ENCODE data around the gene STARD7. TPM values are rescaled to one million over a fixed set of nuclear protein-coding genes. Genes with fewer than 3 reads are reported as not detected.
A peak's percentile ranks its signal among the peaks of the same experiment; 100 is the strongest.

The STARD7 gene
- total and polyA plus RNA-seq, 7 experiments from 2014 or later: 56.5 to 133 (median 75.7) TPM

DNA sequence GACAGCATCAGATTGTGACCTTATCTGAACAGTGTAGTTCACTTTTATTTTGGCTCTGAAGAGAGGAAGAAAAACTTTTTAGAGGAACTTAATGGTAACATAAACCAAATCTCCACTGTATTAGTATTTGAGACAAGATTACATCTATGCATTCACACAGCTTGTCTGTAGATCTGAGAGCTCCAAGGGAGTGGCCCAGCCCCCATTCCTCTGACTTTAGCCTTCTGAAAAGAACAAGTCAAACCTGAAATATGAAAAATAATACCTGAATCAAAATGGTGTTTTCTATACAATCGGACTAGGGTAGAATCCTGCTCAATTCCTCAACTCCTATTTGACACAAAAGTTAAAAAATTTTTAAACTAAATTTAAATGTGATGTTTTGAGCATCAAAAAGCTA, 23.1 kb downstream of the STARD7 start:
- Mint-ChIP-seq H3K27ac (peak overlapping the region in 2 of 9 donors; percentile 29 to 46), H3K4me1 (peaks cover 0 to 11% (median 8%) of the 10 kb centered on the region in 7 donors), H3K9me3 (no peaks in the 10 kb centered on the region), H3K36me3 (peaks cover 5 to 27% (median 15%) of the 10 kb centered on the region in 5 donors), H3K27me3 (no peaks in the 10 kb centered on the region), H3K4me3 (no peak overlapping the region)
- H3K4me3 ChIP-seq (ENCODE audit: low read length): no peak overlapping the region
- peaks cover 0 to 57% (median 8%) of the 10 kb centered on the region in 3 experiments for H3K36me3 ChIP-seq (ENCODE audit: control insufficient read depth in 2 of 3, insufficient read depth in 3 of 3, low read length in 3 of 3)
- ChIA-PET POLR2A (interaction anchor here (1.1 kb wide), 1 partner anchor 37 kb away, joined by 3 read pairs; no protein-coding TSS in a partner anchor), CTCF (interaction anchor here (0.7 kb wide), 2 partner anchors 72 to 92 kb away, joined by 3 to 5 read pairs; no protein-coding TSS in a partner anchor)
- no peak for DNase-seq
- H3K27me3 ChIP-seq (ENCODE audit: control insufficient read depth in 2 of 2, insufficient read depth in 2 of 2, low read length in 2 of 2): no peaks in the 10 kb centered on the region
- H3K4me1 ChIP-seq (ENCODE audit: control insufficient read depth in 2 of 2, insufficient read depth in 2 of 2, low read length in 2 of 2): peaks cover 0 to 3% of the 10 kb centered on the region in 2 donors
- intact Hi-C loops (cut with micrococcal nuclease): no loop called here
- H3K27ac ChIP-seq (ENCODE audit: low read depth, low read length): no peak overlapping the region
- ATAC-seq: no peak
- H3K9me3 ChIP-seq (ENCODE audit: control insufficient read depth in 2 of 3, low read length in 3 of 3): no peaks in the 10 kb centered on the region

DNA sequence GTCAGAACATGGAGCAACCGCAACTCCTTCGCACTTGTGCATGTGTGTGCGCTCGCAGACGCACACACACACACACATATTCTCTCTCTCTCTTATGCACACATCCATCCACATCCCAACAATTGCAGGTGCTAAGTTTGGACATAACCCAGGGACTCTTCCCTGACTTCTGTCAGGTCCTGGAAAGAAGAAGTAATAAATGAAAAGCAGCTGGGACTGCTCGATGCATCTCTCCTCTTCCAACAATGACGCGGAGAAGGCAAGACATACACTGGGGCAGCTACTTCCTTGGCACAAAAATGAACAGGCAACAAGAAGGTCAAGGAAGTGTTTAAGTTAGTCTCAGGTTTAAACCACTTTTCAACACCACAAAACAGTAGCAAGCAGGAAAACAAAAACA, 23.6 kb downstream of the STARD7 start:
- ATAC-seq (no peak), DNase-seq (no peak)
- Mint-ChIP-seq H3K4me3 (no peak overlapping the region), H3K9me3 (no peaks in the 10 kb centered on the region), H3K27ac (peak overlapping the region in 3 of 9 donors; percentile 3 to 46 (median 29)), H3K36me3 (peaks cover 5 to 27% (median 15%) of the 10 kb centered on the region in 5 donors), H3K27me3 (no peaks in the 10 kb centered on the region), H3K4me1 (peaks cover 0 to 15% (median 10%) of the 10 kb centered on the region in 7 donors)
- Histone ChIP-seq H3K27me3 (ENCODE audit: control insufficient read depth in 2 of 2, insufficient read depth in 2 of 2, low read length in 2 of 2) (no peaks in the 10 kb centered on the region), H3K4me3 (ENCODE audit: low read length) (no peak overlapping the region), H3K27ac (ENCODE audit: low read depth, low read length) (no peak overlapping the region), H3K4me1 (ENCODE audit: control insufficient read depth in 2 of 2, insufficient read depth in 2 of 2, low read length in 2 of 2) (peaks cover 0 to 8% of the 10 kb centered on the region in 2 donors), H3K9me3 (ENCODE audit: control insufficient read depth in 2 of 3, low read length in 3 of 3) (no peaks in the 10 kb centered on the region), H3K36me3 (ENCODE audit: control insufficient read depth in 2 of 3, insufficient read depth in 3 of 3, low read length in 3 of 3) (peaks cover 0 to 52% (median 8%) of the 10 kb centered on the region in 3 experiments)
- ChIA-PET CTCF (interaction anchor here (0.7 kb wide), 2 partner anchors 72 to 93 kb away, joined by 3 to 5 read pairs; no protein-coding TSS in a partner anchor), POLR2A (no interaction called here)
- intact Hi-C loops (cut with micrococcal nuclease): no loop called here

DNA sequence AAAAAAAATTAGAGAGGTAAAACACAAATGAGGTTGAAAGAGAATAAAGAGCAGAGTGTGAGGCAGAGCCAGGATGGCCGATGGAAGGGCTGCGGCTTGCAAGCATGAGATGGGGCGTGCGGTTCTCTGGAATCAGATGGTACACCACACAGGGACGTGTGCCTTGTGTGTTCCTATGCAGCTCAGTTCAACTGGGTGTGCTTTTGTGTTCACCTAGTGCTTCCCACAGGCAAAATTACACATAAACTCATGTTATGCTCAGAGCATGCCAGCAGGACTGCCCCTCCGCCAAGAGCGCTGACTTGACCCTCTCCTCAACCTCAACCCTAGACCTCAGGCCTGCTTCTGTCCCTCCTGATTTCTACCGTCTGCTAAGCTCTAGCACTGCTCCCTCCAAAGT, 24.4 kb downstream of the STARD7 start:
- peak overlapping the region in 2 of 9 donors; percentile 28 to 42 for H3K27ac Mint-ChIP-seq
- CTCF ChIA-PET: interaction anchor here (1.1 to 2.1 kb wide), 2 partner anchors 8 to 10 kb away, joined by 4 to 5 read pairs; no protein-coding TSS in a partner anchor
- Histone ChIP-seq H3K27me3 (ENCODE audit: control insufficient read depth in 2 of 2, insufficient read depth in 2 of 2, low read length in 2 of 2) (no peaks in the 10 kb centered on the region), H3K36me3 (ENCODE audit: control insufficient read depth in 2 of 3, insufficient read depth in 3 of 3, low read length in 3 of 3) (peaks cover 0 to 44% (median 8%) of the 10 kb centered on the region in 3 experiments), H3K4me3 (ENCODE audit: low read length) (no peak overlapping the region), H3K9me3 (ENCODE audit: control insufficient read depth in 2 of 3, low read length in 3 of 3) (no peaks in the 10 kb centered on the region), H3K4me1 (ENCODE audit: control insufficient read depth in 2 of 2, insufficient read depth in 2 of 2, low read length in 2 of 2) (peaks cover 0 to 9% of the 10 kb centered on the region in 2 donors), H3K27ac (ENCODE audit: low read depth, low read length) (no peak overlapping the region)
- POLR2A ChIA-PET: no interaction called here
- peaks cover 5 to 27% (median 12%) of the 10 kb centered on the region in 5 donors for H3K36me3 Mint-ChIP-seq
- intact Hi-C loops (cut with micrococcal nuclease): no loop called here
- no peaks in the 10 kb centered on the region for H3K9me3 Mint-ChIP-seq
- H3K4me3 Mint-ChIP-seq: no peak overlapping the region
- no peaks in the 10 kb centered on the region for H3K27me3 Mint-ChIP-seq
- DNase-seq (no peak), ATAC-seq (no peak)
- peaks cover 0 to 22% (median 12%) of the 10 kb centered on the region in 7 donors for H3K4me1 Mint-ChIP-seq

GRCh38 chr2:96181529-96181928, 27.1 kb downstream of the STARD7 start:
- intact Hi-C loops (cut with micrococcal nuclease): no loop called here
- peaks cover 0 to 9% of the 10 kb centered on the region in 2 donors for H3K4me1 ChIP-seq (ENCODE audit: control insufficient read depth in 2 of 2, insufficient read depth in 2 of 2, low read length in 2 of 2)
- H3K9me3 ChIP-seq (ENCODE audit: control insufficient read depth in 2 of 3, low read length in 3 of 3): no peaks in the 10 kb centered on the region
- no peaks in the 10 kb centered on the region for H3K27me3 ChIP-seq (ENCODE audit: control insufficient read depth in 2 of 2, insufficient read depth in 2 of 2, low read length in 2 of 2)
- ChIA-PET POLR2A (no interaction called here), CTCF (interaction anchor here (1.4 to 2.7 kb wide), 3 partner anchors 34 to 43 kb away, joined by 4 to 17 read pairs (median 8); partner anchors contain the start of gene ASTL)
- ATAC-seq: no peak
- Mint-ChIP-seq H3K27me3 (no peaks in the 10 kb centered on the region), H3K27ac (peak overlapping the region in 4 of 9 donors; percentile 36 to 67 (median 52)), H3K4me1 (peaks cover 0 to 22% (median 12%) of the 10 kb centered on the region in 7 donors), H3K9me3 (no peaks in the 10 kb centered on the region), H3K4me3 (no peak overlapping the region), H3K36me3 (peaks cover 5 to 19% (median 11%) of the 10 kb centered on the region in 5 donors)
- H3K4me3 ChIP-seq (ENCODE audit: low read length): no peak overlapping the region
- no peak for DNase-seq
- peaks cover 0 to 26% (median 6%) of the 10 kb centered on the region in 3 experiments for H3K36me3 ChIP-seq (ENCODE audit: control insufficient read depth in 2 of 3, insufficient read depth in 3 of 3, low read length in 3 of 3)
- no peak overlapping the region for H3K27ac ChIP-seq (ENCODE audit: low read depth, low read length)

DNA sequence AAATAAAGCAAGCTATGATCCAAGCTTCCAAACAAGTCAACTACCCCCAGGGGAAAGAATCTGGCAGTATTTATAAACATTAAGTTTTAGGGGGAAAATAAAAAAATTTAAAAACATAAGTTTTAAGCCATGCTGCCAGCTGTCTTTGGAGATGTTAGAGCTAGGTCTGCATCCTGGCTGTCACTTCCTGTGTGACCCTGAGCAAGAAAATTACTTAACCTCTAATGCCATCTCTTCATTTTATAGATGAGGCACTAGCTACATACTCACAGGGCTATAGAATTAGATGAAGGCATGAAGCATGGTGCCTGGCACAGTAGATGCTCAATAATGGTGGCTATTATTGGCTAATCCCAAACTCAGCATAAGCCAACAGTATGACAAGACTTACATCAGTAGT, 28.1 kb downstream of the STARD7 start:
- Mint-ChIP-seq H3K36me3 (peaks cover 5 to 12% (median 9%) of the 10 kb centered on the region in 5 donors), H3K4me3 (no peak overlapping the region), H3K27ac (peak overlapping the region in 1 of 9 donors; percentile 13), H3K9me3 (no peaks in the 10 kb centered on the region), H3K4me1 (peaks cover 0 to 22% (median 12%) of the 10 kb centered on the region in 7 donors), H3K27me3 (no peaks in the 10 kb centered on the region)
- Histone ChIP-seq H3K27me3 (ENCODE audit: control insufficient read depth in 2 of 2, insufficient read depth in 2 of 2, low read length in 2 of 2) (no peaks in the 10 kb centered on the region), H3K9me3 (ENCODE audit: control insufficient read depth in 2 of 3, low read length in 3 of 3) (no peaks in the 10 kb centered on the region), H3K4me3 (ENCODE audit: low read length) (no peak overlapping the region), H3K4me1 (ENCODE audit: control insufficient read depth in 2 of 2, insufficient read depth in 2 of 2, low read length in 2 of 2) (peaks cover 0 to 9% of the 10 kb centered on the region in 2 donors), H3K27ac (ENCODE audit: low read depth, low read length) (no peak overlapping the region), H3K36me3 (ENCODE audit: control insufficient read depth in 2 of 3, insufficient read depth in 3 of 3, low read length in 3 of 3) (peaks cover 0 to 17% (median 0%) of the 10 kb centered on the region in 3 experiments)
- POLR2A ChIA-PET: interaction anchor here (0.8 kb wide), 1 partner anchor 28 kb away, joined by 5 read pairs; the partner anchor contains the start of gene STARD7
- intact Hi-C loops (cut with micrococcal nuclease): no loop called here
- CTCF ChIA-PET: interaction anchor here (0.6 to 2.7 kb wide), 6 partner anchors 33 to 585 kb away, joined by 3 to 17 read pairs (median 4); partner anchors contain the start of gene ASTL
- ATAC-seq: no peak
- DNase-seq: no peak

DNA sequence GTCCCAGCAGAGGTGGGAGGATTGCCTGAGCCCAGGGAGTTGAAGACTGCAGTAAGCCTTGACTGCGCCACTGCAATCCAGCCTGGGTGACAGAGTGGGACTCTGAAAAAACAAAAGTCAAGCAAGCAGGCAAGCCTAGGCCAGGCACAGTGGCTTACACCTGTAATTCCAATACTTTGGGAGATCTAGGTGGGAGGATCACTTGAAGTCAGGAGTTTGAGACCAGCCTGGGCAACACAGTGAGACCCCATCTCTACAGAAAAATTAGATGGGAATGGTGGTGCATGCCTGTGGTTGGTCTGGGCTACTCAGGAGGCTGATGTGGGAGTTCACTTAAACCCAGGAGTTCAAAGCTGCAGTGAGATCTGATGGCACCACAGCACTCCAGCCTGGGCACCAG, 28.6 kb downstream of the STARD7 start:
- no peak for ATAC-seq
- ChIA-PET CTCF (interaction anchor here (1.0 to 2.7 kb wide), 4 partner anchors 33 to 87 kb away, joined by 3 to 17 read pairs (median 6); partner anchors contain the start of gene ASTL), POLR2A (interaction anchor here (0.8 kb wide), 1 partner anchor 29 kb away, joined by 5 read pairs; the partner anchor contains the start of gene STARD7)
- Mint-ChIP-seq H3K9me3 (no peaks in the 10 kb centered on the region), H3K27ac (no peak overlapping the region), H3K4me1 (peaks cover 0 to 22% (median 12%) of the 10 kb centered on the region in 7 donors), H3K27me3 (no peaks in the 10 kb centered on the region), H3K4me3 (no peak overlapping the region), H3K36me3 (peaks cover 2 to 8% (median 3%) of the 10 kb centered on the region in 5 donors)
- Histone ChIP-seq H3K27me3 (ENCODE audit: control insufficient read depth in 2 of 2, insufficient read depth in 2 of 2, low read length in 2 of 2) (no peaks in the 10 kb centered on the region), H3K9me3 (ENCODE audit: control insufficient read depth in 2 of 3, low read length in 3 of 3) (no peaks in the 10 kb centered on the region), H3K36me3 (ENCODE audit: control insufficient read depth in 2 of 3, insufficient read depth in 3 of 3, low read length in 3 of 3) (peaks cover 0 to 12% (median 0%) of the 10 kb centered on the region in 3 experiments), H3K4me1 (ENCODE audit: control insufficient read depth in 2 of 2, insufficient read depth in 2 of 2, low read length in 2 of 2) (peaks cover 0 to 9% of the 10 kb centered on the region in 2 donors), H3K27ac (ENCODE audit: low read depth, low read length) (no peak overlapping the region), H3K4me3 (ENCODE audit: low read length) (no peak overlapping the region)
- intact Hi-C loops (cut with micrococcal nuclease): no loop called here
- DNase-seq: no peak

All from naive thymus-derived CD4-positive, alpha-beta T cell (primary cell).